ENCODE measurements around the gene PRIMA1.

The PRIMA1 gene

DNA sequence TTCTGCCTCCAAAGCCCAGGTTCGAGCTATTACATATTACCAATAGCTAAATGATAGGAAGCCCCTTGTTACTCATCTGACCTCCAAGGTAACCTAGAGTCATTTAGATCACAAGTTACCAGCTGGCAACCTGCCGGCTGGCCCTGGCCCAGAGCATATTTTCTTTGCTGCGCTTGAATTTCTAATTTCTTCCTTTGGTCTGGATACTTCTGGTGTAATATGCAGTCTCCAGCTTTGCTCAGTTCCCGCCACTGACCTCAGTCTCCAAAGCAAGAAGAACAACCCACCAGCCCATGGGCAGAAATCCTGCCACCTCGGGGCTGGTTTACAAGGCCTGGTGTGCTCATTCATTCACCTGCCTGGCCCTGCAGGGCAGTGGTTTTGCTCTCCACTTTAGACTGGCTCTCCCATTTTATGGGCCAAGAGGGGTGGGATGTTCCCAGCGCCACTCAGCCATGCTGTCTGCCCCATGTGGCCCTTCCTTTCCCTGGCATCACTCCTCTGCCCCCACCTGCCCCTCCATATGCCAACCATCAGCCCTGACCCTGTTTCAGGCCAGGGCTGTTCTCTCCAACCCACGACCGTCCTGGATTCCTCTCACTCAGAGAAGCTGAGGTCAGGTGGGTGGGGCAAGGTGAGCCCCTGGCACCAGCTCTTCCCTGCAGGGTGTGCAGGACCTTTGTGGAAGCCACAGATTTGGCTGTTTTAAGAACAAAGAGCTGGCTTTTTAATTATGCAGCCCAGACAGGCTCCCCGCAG lies 76.0 kb downstream of the PRIMA1 start:
- no peak for DNase-seq (ENCODE audit: low spot score)

DNA sequence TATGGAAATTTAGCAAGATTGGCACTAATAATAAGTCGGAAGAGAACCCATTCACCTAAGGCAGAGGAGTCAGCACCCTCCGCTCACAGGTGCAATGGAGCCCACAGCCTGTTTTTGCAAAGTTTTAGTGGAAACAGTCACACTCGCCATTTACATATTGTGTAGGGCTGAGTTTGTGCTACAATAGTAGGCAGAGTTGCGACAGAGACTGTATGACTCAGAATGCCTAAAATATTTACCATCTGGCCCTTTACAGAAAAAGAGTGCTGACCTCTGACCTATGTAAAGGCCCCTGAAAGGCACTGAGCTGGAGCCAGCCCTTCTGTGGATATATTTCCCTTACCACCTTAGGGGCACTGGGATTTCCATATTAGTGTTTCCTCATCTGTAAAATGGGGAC lies 79.0 kb downstream of the PRIMA1 start:
- no peak for DNase-seq (ENCODE audit: low spot score)

DNA sequence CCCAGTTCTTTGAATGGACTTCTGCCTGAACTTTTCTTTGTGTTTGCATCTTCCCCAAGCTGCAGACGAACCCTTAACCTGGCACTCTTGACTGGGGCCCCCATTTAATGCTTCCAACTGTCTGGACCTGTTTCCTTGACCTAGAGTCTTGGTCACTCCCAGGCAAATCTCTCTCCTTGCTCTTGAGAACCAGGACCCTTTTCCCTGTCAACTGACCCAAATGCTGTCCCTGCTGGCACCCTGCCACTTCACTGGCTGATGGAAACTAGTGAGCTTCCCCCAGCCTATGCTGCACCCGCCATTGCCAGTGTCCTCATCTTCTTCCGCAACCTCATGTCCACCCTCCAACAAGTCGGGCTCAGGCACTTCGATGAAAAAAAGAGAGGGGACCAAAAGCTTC lies 79.5 kb downstream of the PRIMA1 start:
- DNase-seq (ENCODE audit: low spot score) = no peak

DNA sequence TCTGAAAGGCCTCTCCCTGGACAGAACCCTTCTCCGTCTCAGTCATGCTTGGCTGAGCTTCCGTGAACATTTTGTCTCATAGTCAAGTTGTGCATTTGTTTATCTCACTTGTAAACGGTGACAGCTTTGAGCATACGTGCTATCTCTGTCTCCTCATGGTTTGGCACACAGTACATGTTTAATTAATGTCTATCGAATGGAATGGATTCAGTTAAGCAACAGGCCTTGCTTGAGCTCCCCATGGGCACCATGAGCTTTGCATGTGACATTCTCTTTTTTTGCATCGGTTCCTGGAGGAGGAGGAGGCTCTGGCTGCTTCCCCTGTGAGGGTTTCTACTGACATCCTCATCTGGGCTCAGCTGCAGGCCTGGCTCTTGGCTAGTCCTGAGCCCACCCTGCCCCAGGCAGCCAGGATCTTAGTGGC lies 80.0 kb downstream of the PRIMA1 start:
- no peak for DNase-seq (ENCODE audit: low spot score)

DNA sequence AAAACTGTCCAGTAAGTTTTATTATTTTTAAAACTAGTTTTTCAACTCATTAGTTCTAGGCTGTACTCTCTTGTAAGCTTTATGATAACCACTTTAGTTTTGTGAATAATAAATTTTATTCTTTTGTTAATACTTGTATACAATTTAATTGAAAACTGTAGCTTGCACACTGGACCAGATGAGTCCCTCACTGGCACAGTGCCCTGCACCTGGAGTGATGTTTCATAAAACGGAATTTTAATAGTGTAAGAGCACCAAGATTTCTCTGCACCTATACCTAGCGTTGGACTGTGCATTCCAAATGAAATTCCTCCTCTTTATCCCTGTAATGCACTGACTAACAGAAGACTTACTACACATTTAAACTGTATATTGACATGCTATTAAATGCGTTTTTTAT lies 80.8 kb downstream of the PRIMA1 start:
- DNase-seq (ENCODE audit: low spot score) = no peak

DNA sequence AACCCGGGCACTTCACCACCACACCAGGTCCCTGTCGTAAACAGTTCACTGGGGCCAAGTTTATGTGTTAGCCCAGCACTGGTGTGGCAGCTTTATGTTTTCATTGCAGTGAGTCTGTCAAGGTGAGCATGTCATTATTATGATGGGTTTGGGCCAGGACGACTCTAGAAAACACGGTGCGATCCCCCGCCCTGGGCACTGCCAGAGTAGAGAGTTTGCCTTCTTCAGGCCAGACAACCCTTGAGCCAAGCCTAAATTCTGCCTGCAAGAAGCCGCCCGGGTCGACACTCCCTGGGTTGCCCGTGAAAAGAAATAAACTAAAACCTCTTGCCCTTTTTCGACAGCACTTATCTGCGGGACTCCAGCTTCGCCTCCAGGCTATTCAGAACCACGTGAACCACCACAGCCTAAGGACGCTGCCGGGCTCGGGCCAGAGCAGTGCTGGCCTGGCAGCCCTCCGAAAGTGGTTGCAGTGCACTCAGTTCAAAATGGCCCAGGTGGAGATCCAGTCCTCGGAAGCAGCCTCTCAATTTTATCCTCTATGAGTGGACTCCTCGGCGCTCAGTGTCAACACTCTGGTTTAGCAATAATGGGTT lies 81.8 kb downstream of the PRIMA1 start:
- no peak for DNase-seq (ENCODE audit: low spot score)

DNA sequence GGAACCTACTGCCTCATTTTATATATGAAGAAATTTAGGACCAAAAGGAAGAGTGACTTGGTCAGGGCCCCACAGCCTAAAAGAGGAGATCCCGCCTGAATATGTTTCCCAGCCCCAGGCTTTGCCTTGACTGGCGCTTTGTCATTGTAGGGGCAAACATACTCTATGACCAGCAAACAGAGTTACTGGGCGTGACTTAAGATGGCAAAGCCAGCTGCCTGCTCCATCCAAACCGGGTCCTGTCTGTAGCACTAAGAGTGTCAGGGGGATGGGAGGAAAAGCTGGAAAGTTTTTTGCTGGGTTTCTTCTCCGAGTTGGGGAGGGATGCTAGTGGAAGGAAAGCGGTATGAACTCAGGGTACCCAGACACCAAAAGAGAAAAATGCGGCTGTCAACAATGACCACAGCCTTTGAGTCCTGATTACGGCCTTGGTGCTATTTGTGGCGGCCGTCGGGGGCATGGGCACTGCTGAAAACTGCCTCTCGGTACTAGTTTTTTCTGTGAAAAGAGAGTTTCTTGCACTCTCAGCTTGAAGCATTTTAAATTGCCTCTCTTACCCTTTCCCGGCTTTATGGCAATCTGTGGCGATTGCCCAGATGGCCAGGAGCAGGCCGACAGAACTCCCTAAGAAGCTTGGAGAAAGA lies 82.7 kb downstream of the PRIMA1 start:
- no peak for DNase-seq (ENCODE audit: low spot score)

DNA sequence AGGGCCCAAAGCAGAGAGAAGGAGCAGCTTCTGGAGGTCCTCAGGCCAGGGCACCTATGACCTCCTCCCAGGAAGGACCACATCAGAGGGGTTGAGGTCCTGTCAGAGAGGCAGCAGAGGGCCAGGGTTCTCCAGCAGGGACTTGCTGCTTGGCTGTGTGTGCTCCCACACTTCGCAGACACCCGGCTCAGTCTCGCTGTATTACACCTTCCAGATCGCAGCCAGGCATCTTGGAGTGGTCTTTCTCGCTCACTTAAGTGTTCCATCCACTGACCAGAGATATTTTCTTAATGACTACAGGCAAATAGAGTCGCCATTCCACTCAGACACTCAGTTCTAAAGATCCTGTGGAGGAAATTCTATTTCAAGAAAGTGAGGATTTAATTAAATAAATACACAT lies 84.3 kb downstream of the PRIMA1 start:
- DNase-seq (ENCODE audit: low spot score) = no peak

DNA sequence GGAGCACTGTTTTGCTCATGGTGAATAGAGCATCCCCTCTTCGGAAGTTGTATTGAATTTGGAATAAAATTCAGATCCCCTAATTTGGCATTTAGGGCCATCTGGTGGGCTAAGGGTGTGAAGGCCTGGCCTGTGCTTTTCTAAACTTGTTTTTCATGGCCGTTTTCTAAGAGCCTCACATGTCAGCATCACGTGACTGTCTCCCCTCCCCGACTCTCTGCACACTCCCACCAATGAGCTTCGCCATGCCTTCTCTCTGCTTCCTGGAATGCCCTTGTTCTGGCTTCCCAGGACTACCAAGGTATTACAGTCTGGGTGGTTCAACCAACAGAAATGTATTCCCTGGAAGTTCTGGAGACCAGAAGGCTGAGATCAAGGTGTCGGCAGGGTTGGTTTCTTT lies 85.3 kb downstream of the PRIMA1 start:
- DNase-seq (ENCODE audit: low spot score) = no peak

DNA sequence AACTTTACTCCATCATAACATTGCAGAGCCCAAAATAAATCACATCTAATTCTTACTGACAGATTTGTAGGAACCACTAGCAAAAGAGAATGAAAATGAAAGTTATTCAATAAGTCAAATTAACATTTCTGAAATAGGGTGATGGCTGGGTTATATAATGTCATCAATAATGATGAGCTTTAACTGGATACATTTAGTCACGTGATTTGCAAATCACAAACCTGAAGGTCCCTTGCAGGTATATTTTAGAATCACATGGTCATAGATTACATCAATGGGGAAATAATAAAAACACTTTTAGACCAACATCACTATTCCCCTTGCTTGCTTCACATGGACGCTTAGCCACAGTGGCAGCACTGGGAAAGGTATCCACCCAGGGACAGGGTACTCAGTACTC lies 86.7 kb downstream of the PRIMA1 start:
- no peak for DNase-seq (ENCODE audit: low spot score)

DNA sequence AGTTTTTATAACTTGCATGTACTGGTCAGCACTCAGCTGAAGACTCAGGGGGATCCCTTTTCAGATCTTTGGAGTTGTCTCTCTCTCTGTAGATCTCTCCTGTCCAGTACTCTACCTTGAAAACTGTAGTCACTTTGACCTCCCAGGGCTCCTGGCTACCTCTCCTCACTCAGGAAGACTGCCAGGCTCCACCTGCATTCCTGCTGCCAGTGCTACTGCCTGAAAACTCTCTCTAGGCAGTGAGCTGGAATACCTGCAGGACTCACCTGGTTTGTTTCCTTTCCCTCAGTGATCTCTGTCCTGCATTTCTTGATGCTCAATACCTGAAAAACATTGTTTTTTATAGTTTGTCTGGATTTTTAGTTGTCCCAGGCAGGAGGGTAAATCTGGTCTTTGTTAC lies 87.4 kb downstream of the PRIMA1 start:
- DNase-seq (ENCODE audit: low spot score) = no peak

DNA sequence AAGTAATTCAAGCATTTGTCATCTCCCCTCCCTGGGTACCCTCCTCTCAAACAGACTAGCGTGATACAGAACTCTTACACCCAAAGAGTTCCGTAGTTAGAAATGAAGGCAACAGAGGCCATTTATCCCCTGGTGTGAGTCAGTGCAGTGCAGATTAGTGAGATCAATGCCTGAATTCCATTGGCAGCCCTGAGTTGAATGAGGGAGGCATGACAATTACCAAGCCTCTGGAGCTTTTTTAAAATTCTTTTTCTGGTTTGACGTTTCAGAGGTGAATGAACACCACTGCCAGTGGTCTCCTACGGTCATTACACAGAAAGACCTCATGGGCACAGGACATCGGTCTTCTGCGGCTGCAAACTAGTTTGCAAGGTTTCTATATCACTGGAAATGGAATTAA lies 94.4 kb downstream of the PRIMA1 start:
- no peak for DNase-seq (ENCODE audit: low spot score)

DNA sequence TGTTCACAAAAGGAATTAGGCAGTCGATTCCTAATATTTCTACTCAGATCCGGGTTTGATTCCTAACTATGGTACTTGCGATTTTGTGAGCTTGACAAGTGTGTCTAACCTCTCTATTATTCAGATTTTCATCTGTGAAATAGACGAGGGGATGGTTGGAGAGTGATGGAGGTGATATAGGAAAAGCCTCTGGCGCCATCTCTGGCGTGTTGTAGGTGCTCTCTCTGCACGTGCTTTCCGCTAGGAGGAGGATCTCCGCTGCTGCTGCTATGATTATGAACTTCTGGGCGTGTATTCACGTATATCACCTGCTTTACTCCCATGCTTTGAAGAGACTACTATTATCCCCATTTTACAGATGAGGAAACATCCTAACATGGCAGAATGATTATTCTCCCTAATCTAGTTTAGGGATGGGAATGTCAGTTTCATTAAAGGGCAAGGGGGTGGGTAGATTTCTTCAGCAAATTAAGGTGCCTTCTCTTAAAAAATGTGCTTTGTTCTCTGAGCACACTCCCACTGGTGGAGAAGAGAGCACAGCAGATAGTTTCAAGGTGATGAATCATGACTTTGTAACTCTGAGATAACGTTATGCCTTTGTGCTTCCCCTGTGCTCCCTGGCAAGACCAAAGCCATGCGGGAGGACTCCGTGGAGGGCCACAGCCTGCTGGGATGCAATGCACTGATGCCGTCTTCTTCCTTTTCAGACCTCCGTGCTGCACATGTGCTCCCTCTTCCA lies 97.1 kb downstream of the PRIMA1 start:
- no peak for DNase-seq (ENCODE audit: low spot score)

DNA sequence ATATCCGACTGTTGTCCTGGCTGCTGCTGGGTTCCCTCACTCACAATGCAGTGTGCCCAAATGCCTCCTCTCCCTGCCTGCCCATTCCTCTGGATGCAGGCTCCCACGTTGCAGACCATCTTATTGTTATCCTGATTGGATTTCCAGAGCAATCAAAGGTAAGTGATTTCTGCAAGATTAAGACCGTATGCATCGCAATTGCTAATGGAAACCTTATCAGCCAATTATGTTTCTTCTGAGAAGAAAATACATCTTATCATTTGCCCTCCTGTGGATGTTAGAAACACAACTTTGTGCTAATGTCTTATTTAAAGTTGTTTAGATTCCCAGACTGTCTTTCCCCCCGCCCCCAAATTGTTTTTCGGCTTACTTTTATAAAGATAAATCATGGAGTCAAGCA lies 98.1 kb downstream of the PRIMA1 start:
- DNase-seq (ENCODE audit: low spot score) = no peak

DNA sequence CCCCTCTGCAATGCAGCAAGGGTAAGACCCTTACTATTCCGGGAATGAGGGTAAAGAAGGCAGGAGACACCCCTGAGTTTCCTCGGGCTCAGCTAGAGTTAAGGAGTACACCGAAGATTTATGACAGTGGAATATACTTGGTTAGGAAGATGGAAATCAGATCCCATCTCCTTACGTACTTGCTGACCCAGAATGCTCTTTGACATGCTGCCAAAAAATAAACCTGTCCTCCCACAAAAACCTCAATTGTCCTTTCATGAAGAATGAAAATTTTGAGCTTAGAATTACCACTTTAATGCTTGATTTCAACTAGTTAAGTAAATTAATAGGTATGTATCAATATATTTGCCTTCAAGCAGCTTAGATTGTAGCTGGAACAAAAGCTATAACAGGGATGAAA lies 99.5 kb downstream of the PRIMA1 start:
- no peak for DNase-seq (ENCODE audit: low spot score)

DNA sequence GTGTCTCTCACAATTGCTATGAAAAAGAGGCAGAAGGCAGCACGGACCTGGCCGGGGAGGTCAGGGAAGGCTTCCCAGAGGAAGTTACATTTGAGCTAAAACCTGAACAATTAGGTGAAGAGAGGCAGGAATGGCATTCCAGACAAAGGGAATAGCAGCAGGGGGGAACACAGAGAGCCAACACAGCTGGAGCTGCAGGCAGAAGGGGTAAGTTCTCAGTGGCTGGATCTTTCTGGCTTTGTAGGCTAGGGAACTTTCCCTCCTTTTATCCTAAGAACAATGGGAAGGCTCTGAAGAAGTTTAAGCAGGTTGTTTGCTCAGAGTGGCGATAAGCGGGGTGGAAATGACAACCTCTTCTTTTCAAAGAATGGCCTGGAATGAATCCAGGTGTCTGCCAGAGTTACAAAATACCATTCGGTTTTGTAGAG lies 100.0 kb downstream of the PRIMA1 start:
- DNase-seq (ENCODE audit: low spot score) = no peak

DNA sequence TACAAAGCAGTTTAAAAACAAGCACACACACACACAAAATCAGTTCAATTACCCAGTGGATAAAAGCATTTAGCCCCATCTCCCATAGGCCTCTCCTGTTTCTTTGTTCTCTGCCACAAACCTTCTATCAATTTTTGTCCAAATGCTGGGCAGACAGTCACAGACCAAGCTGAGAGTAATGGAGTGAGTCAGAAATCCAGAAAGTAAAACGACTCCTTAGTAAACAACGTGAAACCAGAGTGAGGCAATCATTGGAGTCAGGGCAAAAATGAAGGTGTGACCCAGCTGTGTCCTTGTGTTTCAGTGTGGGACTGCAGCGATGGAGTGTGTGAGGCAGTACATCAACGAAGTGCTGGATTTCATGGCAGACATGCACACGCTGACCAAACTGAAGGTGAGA lies 102.0 kb downstream of the PRIMA1 start:
- no peak for DNase-seq (ENCODE audit: low spot score)

DNA sequence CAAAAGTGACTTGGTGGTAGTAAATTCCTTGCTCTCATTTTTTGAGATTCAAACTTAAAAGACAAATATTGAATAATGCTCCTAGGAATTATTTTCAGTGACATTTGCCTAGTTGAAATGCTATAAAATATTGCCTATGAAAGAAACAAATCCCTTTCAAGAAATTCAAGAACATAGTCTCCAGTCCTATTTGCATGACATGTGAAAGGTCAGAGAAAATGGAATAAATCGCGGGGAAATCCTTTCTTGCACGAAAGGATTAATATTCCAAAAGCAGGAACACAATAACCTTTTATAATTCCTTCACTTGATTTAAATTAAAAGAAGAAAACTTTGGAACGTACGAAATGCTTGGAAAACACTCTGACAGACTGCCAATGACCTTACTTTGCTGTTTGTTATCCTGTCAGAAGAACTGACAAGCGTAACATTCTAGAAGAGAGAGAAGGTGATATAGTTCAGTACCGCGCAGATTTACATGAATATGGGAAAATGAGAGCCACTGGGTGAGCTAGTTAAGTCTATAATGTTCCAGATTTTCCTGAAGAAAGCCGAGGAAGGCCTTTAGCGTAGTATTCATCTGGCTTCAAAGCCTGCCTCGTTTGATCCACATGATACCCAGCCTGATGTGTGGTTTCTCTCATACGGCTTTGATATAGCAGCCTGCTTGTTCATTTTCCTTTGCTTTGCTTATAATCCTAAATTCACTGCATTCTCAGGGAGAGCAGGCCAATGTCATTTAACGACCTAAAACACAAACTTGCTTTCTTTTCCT lies 103.0 kb downstream of the PRIMA1 start:
- DNase-seq (ENCODE audit: low spot score) = no peak

DNA sequence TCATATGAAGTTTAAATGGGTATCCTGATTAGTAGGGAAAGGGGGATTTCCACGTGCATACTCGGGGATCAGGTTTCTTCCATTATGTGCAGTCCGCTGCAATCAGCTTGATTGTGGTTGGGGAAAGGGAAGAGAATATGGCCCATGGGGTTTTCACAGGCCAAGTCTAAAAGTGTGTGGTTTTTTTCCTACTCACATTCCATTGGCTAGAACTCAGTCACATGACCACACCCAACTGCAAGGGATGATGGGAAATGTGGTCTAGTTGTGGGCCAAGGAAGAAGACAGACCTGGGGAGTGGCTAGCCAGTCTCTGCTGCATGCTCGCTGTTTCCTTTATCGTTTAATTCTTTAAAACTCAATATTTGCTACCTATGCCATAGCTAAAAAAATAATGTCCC lies 105.1 kb downstream of the PRIMA1 start:
- no peak for DNase-seq (ENCODE audit: low spot score)

DNA sequence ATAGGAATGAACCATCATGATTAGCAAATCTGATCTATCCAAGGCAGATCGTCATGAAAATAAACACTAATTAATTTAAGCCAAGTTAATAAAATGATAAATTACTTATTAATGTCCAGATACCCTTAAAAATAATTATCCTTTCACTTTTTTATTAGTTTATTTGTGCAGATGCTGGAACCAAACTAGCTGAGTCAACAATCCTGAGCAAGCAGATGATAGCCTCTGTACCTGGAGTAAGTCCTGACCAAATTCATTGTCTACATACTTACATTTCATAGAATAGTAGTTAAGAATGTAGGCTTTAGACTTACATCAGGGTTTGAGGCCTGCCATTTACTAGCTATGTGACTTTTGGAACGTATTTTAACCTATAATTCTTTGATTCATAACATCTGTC lies 105.8 kb downstream of the PRIMA1 start:
- DNase-seq (ENCODE audit: low spot score) = no peak

DNA sequence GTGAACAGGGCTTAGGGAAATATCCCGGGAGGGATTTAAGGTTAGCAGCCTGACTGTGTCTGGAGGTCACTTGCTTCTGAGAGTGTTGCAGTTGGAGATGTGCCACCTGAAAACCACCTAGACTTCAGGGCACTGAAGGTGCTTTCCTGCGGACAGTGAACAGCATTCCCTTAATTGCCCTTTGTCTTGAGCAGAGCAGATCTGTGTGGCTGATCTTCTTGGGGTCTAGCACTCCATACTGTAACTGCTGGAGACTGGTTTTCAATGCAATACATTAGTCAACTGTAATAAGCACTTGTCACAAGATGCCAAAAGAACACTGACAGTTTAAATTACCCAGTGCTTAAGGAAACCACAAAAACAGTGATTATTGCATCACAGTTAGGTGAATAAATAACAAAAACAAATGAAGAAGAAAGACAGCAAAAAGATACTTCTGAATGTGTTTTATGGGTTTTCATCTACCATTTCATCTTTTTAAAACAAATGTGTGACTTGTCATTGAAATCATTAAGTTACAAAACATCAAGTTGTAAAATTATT lies 111.8 kb downstream of the PRIMA1 start:
- no peak for DNase-seq (ENCODE audit: low spot score)

DNA sequence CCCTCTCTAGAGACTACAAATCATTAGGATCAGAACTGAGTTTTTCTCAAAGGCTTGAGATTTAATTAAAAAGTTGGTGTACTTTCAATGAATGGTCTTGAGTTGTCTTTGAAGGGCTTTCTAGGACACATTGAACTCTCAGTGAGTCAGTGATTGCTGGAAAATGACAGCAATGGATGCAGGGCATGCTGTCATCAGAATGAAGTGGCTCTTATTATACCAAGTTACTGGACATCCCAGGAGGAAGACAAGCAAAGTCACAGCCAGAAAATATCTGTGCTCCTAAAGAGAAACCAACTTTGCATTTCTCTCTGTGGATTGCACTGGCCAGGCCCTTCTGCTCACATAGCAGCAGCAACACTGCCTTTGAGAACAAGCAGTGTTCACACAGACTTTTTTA lies 112.6 kb downstream of the PRIMA1 start:
- no peak for DNase-seq (ENCODE audit: low spot score)

Data from pons (tissue), 1 donor.